H9 (cell line): Measurements from ENCODE around the gene PDCD4. TPM values are rescaled to one million over a fixed set of nuclear protein-coding genes. Genes with fewer than 3 reads are reported as not detected.

Experiments
- DNase-seq: peaks from one replicate; pipeline ENCODE4 v3.0.0-alpha.2; 2017
- H2AFZ ChIP-seq: one replicate; pipeline ENCODE4 v1.6.1; 2013; ENCODE audit warnings: mild to moderate bottlenecking, low read length, control low read depth, moderate library complexity
- H2AK5ac ChIP-seq: 2 replicates; pipeline ENCODE4 v1.6.1; 2013; ENCODE audit warnings: low read length, control low read depth, mixed read lengths; ENCODE audit not compliant: insufficient read length
- H2BK120ac ChIP-seq: one replicate; pipeline ENCODE4 v1.6.1; 2013; ENCODE audit warnings: low read depth, mild to moderate bottlenecking, low read length, control low read depth, inconsistent platforms; ENCODE audit not compliant: poor library complexity, severe bottlenecking
- H2BK12ac ChIP-seq: 2 replicates; pipeline ENCODE4 v1.6.1; 2013; ENCODE audit warnings: low read length, control low read depth, mixed read lengths, low read depth; ENCODE audit not compliant: insufficient read length
- H2BK15ac ChIP-seq: 2 replicates; pipeline ENCODE4 v1.6.1; 2013; ENCODE audit warnings: low read depth, low read length, control low read depth
- H2BK20ac ChIP-seq: one replicate; pipeline ENCODE4 v1.6.1; 2013; ENCODE audit warnings: low read depth, mild to moderate bottlenecking, low read length, control low read depth, inconsistent platforms; ENCODE audit not compliant: poor library complexity, severe bottlenecking
- H2BK5ac ChIP-seq: 2 replicates; pipeline ENCODE4 v1.6.1; 2013; ENCODE audit warnings: low read length, control low read depth, mixed read lengths; ENCODE audit not compliant: insufficient read length
- H3K14ac ChIP-seq: 2 replicates; pipeline ENCODE4 v1.6.1; 2013; ENCODE audit warnings: low read length, control low read depth; ENCODE audit not compliant: insufficient read depth
- H3K18ac ChIP-seq: 2 replicates; pipeline ENCODE4 v1.6.1; 2013; ENCODE audit warnings: low read depth, mild to moderate bottlenecking, mixed read lengths, low read length, control low read depth; ENCODE audit not compliant: insufficient read length
- H3K23ac ChIP-seq: 2 replicates; pipeline ENCODE4 v1.6.1; 2013; ENCODE audit warnings: low read length, control low read depth, mixed read lengths, low read depth; ENCODE audit not compliant: insufficient read length
- H3K23me2 ChIP-seq: 2 replicates; pipeline ENCODE4 v1.6.1; 2013; ENCODE audit warnings: low read depth, mild to moderate bottlenecking, mixed read lengths, low read length, control low read depth; ENCODE audit not compliant: insufficient read length, poor library complexity, severe bottlenecking
- H3K27ac ChIP-seq: 2 replicates; pipeline ENCODE4 v1.5.1; 2013; ENCODE audit warnings: low read length, control low read depth, mixed read lengths, low read depth; ENCODE audit not compliant: insufficient read length
- H3K27me3 ChIP-seq: 2 replicates; pipeline ENCODE4 v1.6.1; 2013; ENCODE audit warnings: low read length, control low read depth, inconsistent platforms; ENCODE audit not compliant: insufficient read depth
- H3K4ac ChIP-seq: 2 replicates; pipeline ENCODE4 v1.6.1; 2013; ENCODE audit warnings: low read depth, mild to moderate bottlenecking, control low read depth, inconsistent platforms, low read length, moderate library complexity
- H3K4me1 ChIP-seq: 2 replicates; pipeline ENCODE4 v1.6.1; 2013; ENCODE audit warnings: low read length, control low read depth, inconsistent platforms; ENCODE audit not compliant: insufficient read depth
- H3K4me2 ChIP-seq: 2 replicates; pipeline ENCODE4 v1.6.1; 2013; ENCODE audit warnings: low read length, control low read depth, mixed read lengths; ENCODE audit not compliant: insufficient read length, insufficient read depth
- H3K56ac ChIP-seq: 2 replicates; pipeline ENCODE4 v1.6.1; 2013; ENCODE audit warnings: low read depth, mild to moderate bottlenecking, mixed read lengths, low read length, control low read depth; ENCODE audit not compliant: insufficient read length
- H3K79me1 ChIP-seq: 2 replicates; pipeline ENCODE4 v1.6.1; 2013; ENCODE audit warnings: low read depth, mild to moderate bottlenecking, moderate library complexity, low read length, control low read depth, inconsistent platforms; ENCODE audit not compliant: insufficient read depth, poor library complexity, severe bottlenecking
- H3K79me2 ChIP-seq: 2 replicates; pipeline ENCODE4 v1.6.1; 2013; ENCODE audit warnings: low read length, control low read depth, inconsistent platforms; ENCODE audit not compliant: insufficient read depth
- H3K9ac ChIP-seq: 2 replicates; pipeline ENCODE4 v1.6.1; 2013; ENCODE audit warnings: low read length, control low read depth, mixed read lengths; ENCODE audit not compliant: insufficient read length; ENCODE audit errors: extremely low read depth
- H3K9me3 ChIP-seq: one replicate; pipeline ENCODE4 v1.6.1; 2013; ENCODE audit warnings: low read depth, low read length, inconsistent platforms; ENCODE audit not compliant: control insufficient read depth
- H3T11ph ChIP-seq: one replicate; pipeline ENCODE4 v1.6.1; 2013; ENCODE audit warnings: mild to moderate bottlenecking, low read length, control low read depth, inconsistent platforms
- H4K20me1 ChIP-seq: one replicate; pipeline ENCODE4 v1.6.1; 2013; ENCODE audit not compliant: control insufficient read depth, insufficient read length, insufficient read depth
- H4K5ac ChIP-seq: 2 replicates; pipeline ENCODE4 v1.6.1; 2013; ENCODE audit warnings: low read depth, mild to moderate bottlenecking, mixed read lengths, low read length, control low read depth; ENCODE audit not compliant: insufficient read length
- H4K8ac ChIP-seq: replicated peaks from 2 replicates; pipeline ENCODE4 v1.6.1; 2013; ENCODE audit warnings: low read length, control low read depth, mixed read lengths, low read depth; ENCODE audit not compliant: insufficient read length
- H4K91ac ChIP-seq: 2 replicates; pipeline ENCODE4 v1.6.1; 2013; ENCODE audit warnings: low read depth, mild to moderate bottlenecking, moderate library complexity, mixed read lengths, low read length, control low read depth; ENCODE audit not compliant: insufficient read length
- H3K27ac Mint-ChIP-seq, 3 experiments: 2 replicates in 2 of 3; 3 replicates in 1 of 3; pipeline ENCODE4 v1.8.0; 2020 to 2021; ENCODE audit warnings: mixed read lengths in 3 of 3, mild to moderate bottlenecking in 1 of 3, moderate library complexity in 1 of 3
- H3K27me3 Mint-ChIP-seq: 2 replicates; pipeline ENCODE4 v1.8.0; 2021; ENCODE audit warnings: low read depth, mild to moderate bottlenecking, moderate library complexity, mixed read lengths
- H3K36me3 Mint-ChIP-seq, 3 experiments: 2 replicates in 2 of 3; 3 replicates in 1 of 3; pipeline ENCODE4 v1.8.0; 2020 to 2021; ENCODE audit warnings: low read depth in 3 of 3, mixed read lengths in 3 of 3; ENCODE audit not compliant: insufficient read depth in 1 of 3
- H3K4me1 Mint-ChIP-seq, 2 experiments: 2 replicates each; pipeline ENCODE4 v1.8.0; 2020; ENCODE audit warnings: mixed read lengths in 2 of 2
- H3K4me3 Mint-ChIP-seq, 2 experiments: 2 replicates in 1 of 2; 3 replicates in 1 of 2; pipeline ENCODE4 v1.8.0; 2020 to 2021; ENCODE audit warnings: mild to moderate bottlenecking in 2 of 2, mixed read lengths in 2 of 2, moderate library complexity in 1 of 2
- H3K9me3 Mint-ChIP-seq, 2 experiments: 2 replicates in 1 of 2; 3 replicates in 1 of 2; pipeline ENCODE4 v1.8.0; 2020; ENCODE audit warnings: mild to moderate bottlenecking in 2 of 2, mixed read lengths in 2 of 2, moderate library complexity in 1 of 2
- WGBS: extraction: QIAGEN DNeasy Blood & Tissue Kit; methylation state at CpG from one replicate; pipeline ENCODE4 v1.1.7; 2013; ENCODE audit warnings: missing lambda C conversion rate, low lambda C conversion rate, mixed read lengths; ENCODE audit not compliant: insufficient read length; ENCODE audit errors: extremely low coverage; 5-methylcytosine and 5-hydroxymethylcytosine counted together
- total RNA-seq: library from RNA; stranded (reverse); gene quantifications from 2 replicates; pipeline ENCODE4 v1.2.1, GENCODE V29; 2021
- TF ChIP-seq, protein P1 (sequence below): fragments of 200-600 bp; sonication (generic); conservative IDR thresholded peaks from 3 replicates; pipeline ENCODE4 v1.8.0; 2021; ENCODE audit warnings: antibody characterized with exemption, mild to moderate bottlenecking

PDCD4 gene
- total RNA-seq, 1 experiment from 2014 or later = 29.3 TPM

GRCh38 chr10:110822035-110822711 lies 49.6 kb upstream of the PDCD4 start:
- Histone ChIP-seq H3K14ac (peak overlapping the region; percentile 2; the same call in 1 of the 2 replicates), H3K9me3 (no peaks in the 10 kb centered on the region), H3K4ac (no peak overlapping the region; the same call in 1 of the 2 replicates), H4K91ac (no peak overlapping the region), H2AFZ (no peak overlapping the region), H3K4me2 (no peak overlapping the region), H2BK5ac (no peak overlapping the region), H4K5ac (no peak overlapping the region), H4K20me1 (no peaks in the 10 kb centered on the region), H3K9ac (no peak overlapping the region), H2BK15ac (no peak overlapping the region), H3K79me1 (no peaks in the 10 kb centered on the region), H3K18ac (peak overlapping the region; percentile 85), H2AK5ac (no peak overlapping the region), H2BK12ac (peak overlapping the region; percentile 77), H3K23ac (no peak overlapping the region), H3K23me2 (no peaks in the 10 kb centered on the region), H3K27me3 (no peaks in the 10 kb centered on the region), H3T11ph (no peak overlapping the region), H3K4me1 (no peaks in the 10 kb centered on the region; the same call in 1 of the 2 replicates), H2BK20ac (no peak overlapping the region), H2BK120ac (no peak overlapping the region), H4K8ac (no peak overlapping the region), H3K56ac (no peak overlapping the region), H3K27ac (no peak overlapping the region), H3K79me2 (no peaks in the 10 kb centered on the region)
- no peak overlapping the region for H3K4me3 Mint-ChIP-seq
- H3K9me3 Mint-ChIP-seq = no peaks in the 10 kb centered on the region
- H3K27me3 Mint-ChIP-seq = no peaks in the 10 kb centered on the region
- no peaks in the 10 kb centered on the region for H3K36me3 Mint-ChIP-seq
- peak overlapping the region in 1 of 3 experiments; percentile 79; a peak in 3 of 7 replicates for H3K27ac Mint-ChIP-seq
- WGBS = no CpG with 5 or more reads among the region's 4 CpGs
- peaks cover 15 to 24% of the 10 kb centered on the region in 2 experiments for H3K4me1 Mint-ChIP-seq
- TF ChIP-seq, protein P1, sequence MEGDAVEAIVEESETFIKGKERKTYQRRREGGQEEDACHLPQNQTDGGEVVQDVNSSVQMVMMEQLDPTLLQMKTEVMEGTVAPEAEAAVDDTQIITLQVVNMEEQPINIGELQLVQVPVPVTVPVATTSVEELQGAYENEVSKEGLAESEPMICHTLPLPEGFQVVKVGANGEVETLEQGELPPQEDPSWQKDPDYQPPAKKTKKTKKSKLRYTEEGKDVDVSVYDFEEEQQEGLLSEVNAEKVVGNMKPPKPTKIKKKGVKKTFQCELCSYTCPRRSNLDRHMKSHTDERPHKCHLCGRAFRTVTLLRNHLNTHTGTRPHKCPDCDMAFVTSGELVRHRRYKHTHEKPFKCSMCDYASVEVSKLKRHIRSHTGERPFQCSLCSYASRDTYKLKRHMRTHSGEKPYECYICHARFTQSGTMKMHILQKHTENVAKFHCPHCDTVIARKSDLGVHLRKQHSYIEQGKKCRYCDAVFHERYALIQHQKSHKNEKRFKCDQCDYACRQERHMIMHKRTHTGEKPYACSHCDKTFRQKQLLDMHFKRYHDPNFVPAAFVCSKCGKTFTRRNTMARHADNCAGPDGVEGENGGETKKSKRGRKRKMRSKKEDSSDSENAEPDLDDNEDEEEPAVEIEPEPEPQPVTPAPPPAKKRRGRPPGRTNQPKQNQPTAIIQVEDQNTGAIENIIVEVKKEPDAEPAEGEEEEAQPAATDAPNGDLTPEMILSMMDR = no peak
- no peak for DNase-seq
